ENCODE results near the gene CAMTA2.
A peak's percentile ranks its signal among the peaks of the same experiment; 100 is the strongest.

The CAMTA2 gene

GRCh38 chr17:4973256-4974114 lies 14.0 kb downstream of the CAMTA2 start:
- Histone ChIP-seq H3K27me3 (no peaks in the 10 kb centered on the region), H3K4me2 (peak overlapping the region in 9 of 11 experiments; percentile 0 to 91 (median 50); a peak in 12 of 22 replicates), H4K20me1 (no peaks in the 10 kb centered on the region; a peak in 2 of 22 replicates), H3K27ac (peak overlapping the region in 6 of 11 experiments; percentile 22 to 42 (median 26); a peak in 8 of 22 replicates), H3K36me3 (peaks cover 62 to 98% (median 87%) of the 10 kb centered on the region in 11 experiments), H3K4me3 (no peak overlapping the region), H3K9ac (peak overlapping the region in 3 of 11 experiments; percentile 5 to 33 (median 21); a peak in 3 of 22 replicates), H3K4me1 (peaks cover 22 to 90% (median 42%) of the 10 kb centered on the region in 10 experiments), H3K9me3 (replicated peaks in 1 of 11) (no peaks in the 10 kb centered on the region)
- TF ChIP-seq Cebpa-rat (IDR thresholded peaks at IDR 0.05): no peak

GRCh38 chr17:4972752-4973151 lies 14.7 kb downstream of the CAMTA2 start:
- Histone ChIP-seq H3K9ac (peak overlapping the region in 3 of 11 experiments; percentile 7 to 21 (median 15); a peak in 3 of 22 replicates), H3K27me3 (no peaks in the 10 kb centered on the region), H3K9me3 (replicated peaks in 1 of 11) (no peaks in the 10 kb centered on the region), H3K4me1 (peaks cover 25 to 89% (median 42%) of the 10 kb centered on the region in 10 experiments), H3K27ac (peak overlapping the region in 2 of 11 experiments; percentile 11 to 42; a peak in 3 of 22 replicates), H4K20me1 (no peaks in the 10 kb centered on the region; a peak in 1 of 22 replicates), H3K4me3 (no peak overlapping the region), H3K4me2 (peak overlapping the region in 5 of 11 experiments; percentile 50 to 91 (median 79); a peak in 9 of 22 replicates), H3K36me3 (peaks cover 55 to 91% (median 80%) of the 10 kb centered on the region in 11 experiments)
- no peak for TF ChIP-seq Cebpa-rat (IDR thresholded peaks at IDR 0.05)

- Histone ChIP-seq H3K4me3 (no peak overlapping the region), H3K27ac (peak overlapping the region in 1 of 11 experiments; percentile 11; a peak in 1 of 22 replicates), H4K20me1 (no peaks in the 10 kb centered on the region; a peak in 1 of 22 replicates), H3K9me3 (replicated peaks in 1 of 11) (no peaks in the 10 kb centered on the region), H3K27me3 (no peaks in the 10 kb centered on the region), H3K4me1 (peaks cover 25 to 85% (median 42%) of the 10 kb centered on the region in 10 experiments), H3K36me3 (peaks cover 51 to 87% (median 76%) of the 10 kb centered on the region in 11 experiments), H3K9ac (peak overlapping the region in 3 of 11 experiments; percentile 7 to 15 (median 9); a peak in 2 of 22 replicates), H3K4me2 (peak overlapping the region in 2 of 11 experiments; percentile 79 to 91; a peak in 1 of 22 replicates)
- TF ChIP-seq Cebpa-rat (IDR thresholded peaks at IDR 0.05): no peak
These were observed 15.2 kb downstream of the CAMTA2 start for GRCh38 chr17:4972322-4972721.

- Histone ChIP-seq H3K4me3 (no peak overlapping the region), H3K27me3 (no peaks in the 10 kb centered on the region), H3K27ac (no peak overlapping the region), H3K9ac (peak overlapping the region in 2 of 11 experiments; percentile 9 to 15; a peak in 1 of 22 replicates), H4K20me1 (no peaks in the 10 kb centered on the region; a peak in 1 of 22 replicates), H3K9me3 (replicated peaks in 1 of 11) (no peaks in the 10 kb centered on the region), H3K36me3 (peaks cover 46 to 82% (median 71%) of the 10 kb centered on the region in 11 experiments), H3K4me2 (no peak overlapping the region), H3K4me1 (peaks cover 25 to 80% (median 42%) of the 10 kb centered on the region in 10 experiments)
- no peak for TF ChIP-seq Cebpa-rat (IDR thresholded peaks at IDR 0.05)
These were observed 15.6 kb downstream of the CAMTA2 start for GRCh38 chr17:4971826-4972225.

GRCh38 chr17:4970273-4970672 lies 17.2 kb downstream of the CAMTA2 start:
- peak overlapping the region in 4 of 11 experiments; percentile 16 to 92 (median 84); a peak in 4 of 22 replicates for H3K27ac ChIP-seq
- no peaks in the 10 kb centered on the region; a peak in 1 of 22 replicates for H4K20me1 ChIP-seq
- H3K4me3 ChIP-seq: no peak overlapping the region
- no peaks in the 10 kb centered on the region for H3K9me3 ChIP-seq (replicated peaks in 1 of 11)
- H3K36me3 ChIP-seq: peaks cover 41 to 75% (median 63%) of the 10 kb centered on the region in 11 experiments
- peak overlapping the region; percentile 12 to 92 (median 86); a peak in 9 of 22 replicates for H3K9ac ChIP-seq
- peaks cover 38 to 82% (median 55%) of the 10 kb centered on the region in 10 experiments for H3K4me1 ChIP-seq
- no peaks in the 10 kb centered on the region for H3K27me3 ChIP-seq
- H3K4me2 ChIP-seq: peak overlapping the region in 4 of 11 experiments; percentile 94 to 100 (median 99); a peak in 4 of 22 replicates
- no peak for TF ChIP-seq Cebpa-rat (IDR thresholded peaks at IDR 0.05)

- Histone ChIP-seq H3K27me3 (no peaks in the 10 kb centered on the region), H3K36me3 (peaks cover 46 to 75% (median 60%) of the 10 kb centered on the region in 11 experiments), H3K4me1 (peaks cover 38 to 83% (median 57%) of the 10 kb centered on the region in 10 experiments), H3K27ac (peak overlapping the region in 10 of 11 experiments; percentile 5 to 93 (median 88); a peak in 13 of 22 replicates), H3K9ac (peak overlapping the region; percentile 16 to 92 (median 88); a peak in 19 of 22 replicates), H4K20me1 (no peaks in the 10 kb centered on the region; a peak in 1 of 22 replicates), H3K4me2 (peak overlapping the region; percentile 91 to 100 (median 98)), H3K4me3 (peak overlapping the region in 5 of 10 experiments; percentile 69 to 79 (median 70); a peak in 3 of 20 replicates), H3K9me3 (replicated peaks in 1 of 11) (no peaks in the 10 kb centered on the region)
- TF ChIP-seq Cebpa-rat (IDR thresholded peaks at IDR 0.05): no peak
These were observed 17.8 kb downstream of the CAMTA2 start for GRCh38 chr17:4969551-4970173.

- Histone ChIP-seq H3K36me3 (peaks cover 41 to 72% (median 58%) of the 10 kb centered on the region in 11 experiments), H3K27ac (peak overlapping the region; percentile 77 to 93 (median 90)), H3K9ac (peak overlapping the region; percentile 84 to 92 (median 88)), H3K9me3 (replicated peaks in 1 of 11) (no peaks in the 10 kb centered on the region), H3K27me3 (no peaks in the 10 kb centered on the region), H4K20me1 (no peaks in the 10 kb centered on the region; a peak in 1 of 22 replicates), H3K4me2 (peak overlapping the region; percentile 91 to 100 (median 98)), H3K4me1 (peaks cover 35 to 83% (median 53%) of the 10 kb centered on the region in 10 experiments), H3K4me3 (peak overlapping the region; percentile 57 to 79 (median 70); a peak in 16 of 20 replicates)
- no peak for TF ChIP-seq Cebpa-rat (IDR thresholded peaks at IDR 0.05)
These were observed 18.4 kb downstream of the CAMTA2 start for GRCh38 chr17:4969047-4969550.

- Histone ChIP-seq H4K20me1 (no peaks in the 10 kb centered on the region; a peak in 1 of 22 replicates), H3K4me2 (peak overlapping the region; percentile 91 to 100 (median 98)), H3K27me3 (no peaks in the 10 kb centered on the region), H3K4me1 (peaks cover 31 to 83% (median 47%) of the 10 kb centered on the region in 10 experiments), H3K27ac (peak overlapping the region; percentile 77 to 93 (median 90)), H3K4me3 (peak overlapping the region; percentile 57 to 79 (median 70)), H3K36me3 (peaks cover 40 to 66% (median 52%) of the 10 kb centered on the region in 11 experiments), H3K9ac (peak overlapping the region; percentile 84 to 92 (median 88)), H3K9me3 (replicated peaks in 1 of 11) (no peaks in the 10 kb centered on the region)
- TF ChIP-seq Cebpa-rat (IDR thresholded peaks at IDR 0.05): no peak
These were observed 18.9 kb downstream of the CAMTA2 start for GRCh38 chr17:4968486-4969046.
